ENCODE measurements around the gene SH3BGRL. TPM values are rescaled to one million over a fixed set of nuclear protein-coding genes. Genes with fewer than 3 reads are reported as not detected.

SH3BGRL gene
- total RNA-seq (2021; ENCODE audit: unreplicated experiment) = 93.2 TPM
- 62.3 TPM for polyA plus RNA-seq (2012; ENCODE audit: insufficient read length)
- percentile 71 among the genes with signal in this experiment for Bru-seq, nascent RNA
- percentile 61 among the genes with signal in this experiment for BruChase-seq, experiment 1, labeled RNA remaining after a 2-hour chase
- percentile 63 among the genes with signal in this experiment for BruChase-seq, experiment 2, labeled RNA remaining after a 6-hour chase
- long read RNA-seq, transcript SH3BGRL-201 (4 exons, 1,923 nt) = major isoform, 154 of 196 reads
- long read RNA-seq, partial matches to known transcripts = 6 of 196 reads
- long read RNA-seq, other reads (novel, unspliced or antisense) = 35 of 196 reads

- in situ Hi-C loops (cut with HindIII; ENCODE audit: low pct_unique_long_range_greater_than_20kb, low sequenced_read_pairs) (no loop called here), intact Hi-C loops (cut with micrococcal nuclease; ENCODE audit: unreplicated experiment) (no loop called here)
- no peaks in the 10 kb centered on the region for H3K36me3 ChIP-seq (ENCODE audit: control insufficient read depth, insufficient read depth, low read length)
- ATAC-seq (peak; percentile 100), DNase-seq (ENCODE audit: low read depth, low spot score) (peak; percentile 50)
- 0 out of 2 replicates have a peak, but pooled peaks have one; percentile 22 for TF ChIP-seq SIN3A (IDR thresholded peaks at IDR 0.05; ENCODE audit: borderline replicate concordance, insufficient read depth, low read depth, low read length)
- TF ChIP-seq, protein P1, sequence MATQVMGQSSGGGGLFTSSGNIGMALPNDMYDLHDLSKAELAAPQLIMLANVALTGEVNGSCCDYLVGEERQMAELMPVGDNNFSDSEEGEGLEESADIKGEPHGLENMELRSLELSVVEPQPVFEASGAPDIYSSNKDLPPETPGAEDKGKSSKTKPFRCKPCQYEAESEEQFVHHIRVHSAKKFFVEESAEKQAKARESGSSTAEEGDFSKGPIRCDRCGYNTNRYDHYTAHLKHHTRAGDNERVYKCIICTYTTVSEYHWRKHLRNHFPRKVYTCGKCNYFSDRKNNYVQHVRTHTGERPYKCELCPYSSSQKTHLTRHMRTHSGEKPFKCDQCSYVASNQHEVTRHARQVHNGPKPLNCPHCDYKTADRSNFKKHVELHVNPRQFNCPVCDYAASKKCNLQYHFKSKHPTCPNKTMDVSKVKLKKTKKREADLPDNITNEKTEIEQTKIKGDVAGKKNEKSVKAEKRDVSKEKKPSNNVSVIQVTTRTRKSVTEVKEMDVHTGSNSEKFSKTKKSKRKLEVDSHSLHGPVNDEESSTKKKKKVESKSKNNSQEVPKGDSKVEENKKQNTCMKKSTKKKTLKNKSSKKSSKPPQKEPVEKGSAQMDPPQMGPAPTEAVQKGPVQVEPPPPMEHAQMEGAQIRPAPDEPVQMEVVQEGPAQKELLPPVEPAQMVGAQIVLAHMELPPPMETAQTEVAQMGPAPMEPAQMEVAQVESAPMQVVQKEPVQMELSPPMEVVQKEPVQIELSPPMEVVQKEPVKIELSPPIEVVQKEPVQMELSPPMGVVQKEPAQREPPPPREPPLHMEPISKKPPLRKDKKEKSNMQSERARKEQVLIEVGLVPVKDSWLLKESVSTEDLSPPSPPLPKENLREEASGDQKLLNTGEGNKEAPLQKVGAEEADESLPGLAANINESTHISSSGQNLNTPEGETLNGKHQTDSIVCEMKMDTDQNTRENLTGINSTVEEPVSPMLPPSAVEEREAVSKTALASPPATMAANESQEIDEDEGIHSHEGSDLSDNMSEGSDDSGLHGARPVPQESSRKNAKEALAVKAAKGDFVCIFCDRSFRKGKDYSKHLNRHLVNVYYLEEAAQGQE (IDR thresholded peaks at IDR 0.05; ENCODE audit: insufficient read depth in 1 of 2, low read depth in 2 of 2, low read length in 1 of 2) = no peak
- TF ChIP-seq TCF7L2 (IDR thresholded peaks at IDR 0.05; ENCODE audit: low read depth, low read length) = no peak
- TF ChIP-seq CTCF (IDR thresholded peaks at IDR 0.05) = no peak
- TF ChIP-seq POLR2AphosphoS5 (IDR thresholded peaks at IDR 0.05; ENCODE audit: low read depth, low read length) = peak; percentile 59
- no TSS peak for BruUV-seq (replicated peaks)
- peak within 1 kb of the TSS; percentile 96 for H3K27ac ChIP-seq (ENCODE audit: low read length)
- H3K27me3 ChIP-seq (ENCODE audit: control insufficient read depth, insufficient read depth, low read length) = no peaks in the 10 kb centered on the region
- peaks cover 2% of the 10 kb centered on the region; the same call in 1 of the 2 replicates for H3K4me1 ChIP-seq (ENCODE audit: control insufficient read depth, insufficient read depth, low read length)
- CTCF ChIA-PET = interaction anchor here (0.6 kb wide), 1 partner anchor 81 kb away, joined by 3 read pairs; no protein-coding TSS in a partner anchor
- H3K9me3 ChIP-seq (ENCODE audit: control insufficient read depth, insufficient read depth, low read depth, low read length) = no peaks in the 10 kb centered on the region
- H3K4me3 ChIP-seq (ENCODE audit: low read depth in 2 of 2, low read length in 2 of 2) = peak within 1 kb of the TSS; percentile 77 to 85
- POLR2A ChIA-PET = no interaction called here
Observed at GRCh38 chrX:81201671-81202455, at the start of gene SH3BGRL, which contains the start of gene HMGN5. SH3BGRL (plus strand) TSS chrX:81202102; CDS start chrX:81202201, 99 bp downstream. HMGN5 (minus strand) TSS chrX:81201913; CDS start chrX:81121549, 80,364 bp downstream.

DNA sequence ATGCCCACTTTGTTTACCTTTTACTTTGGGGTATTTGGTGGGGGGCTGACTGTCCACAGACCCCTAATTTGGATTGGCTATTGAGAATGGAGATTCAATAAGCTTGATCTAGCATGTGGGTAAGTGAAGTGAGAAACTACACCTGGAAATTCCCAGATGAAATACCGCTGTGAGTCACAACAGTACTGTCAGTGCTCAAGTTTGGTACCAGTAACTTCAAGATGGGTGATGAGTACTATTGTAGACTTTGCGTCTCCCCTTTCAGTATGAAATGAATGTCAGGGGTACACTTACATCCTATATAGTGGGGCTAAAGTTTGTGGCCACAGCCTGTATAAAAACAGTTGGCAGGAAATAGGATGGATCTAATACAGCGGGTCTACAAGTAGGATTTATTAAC, 33.5 kb upstream of the SH3BGRL start:
- Histone ChIP-seq H3K9me3 (ENCODE audit: control insufficient read depth, insufficient read depth, low read depth, low read length) (no peaks in the 10 kb centered on the region), H3K4me3 (ENCODE audit: low read depth in 2 of 2, low read length in 2 of 2) (no peak overlapping the region), H3K27ac (ENCODE audit: low read length) (no peak overlapping the region), H3K36me3 (ENCODE audit: control insufficient read depth, insufficient read depth, low read length) (no peaks in the 10 kb centered on the region), H3K4me1 (ENCODE audit: control insufficient read depth, insufficient read depth, low read length) (no peaks in the 10 kb centered on the region), H3K27me3 (ENCODE audit: control insufficient read depth, insufficient read depth, low read length) (no peaks in the 10 kb centered on the region)
- ChIA-PET CTCF (no interaction called here), POLR2A (no interaction called here)
- intact Hi-C loops (cut with micrococcal nuclease; ENCODE audit: unreplicated experiment) = no loop called here
- DNase-seq (ENCODE audit: low read depth, low spot score) (no peak), ATAC-seq (no peak)
- in situ Hi-C loops (cut with HindIII; ENCODE audit: low pct_unique_long_range_greater_than_20kb, low sequenced_read_pairs) = no loop called here
- BruUV-seq (replicated peaks) = no TSS peak
- TF ChIP-seq POLR2AphosphoS5 (IDR thresholded peaks at IDR 0.05; ENCODE audit: low read depth, low read length) = no peak
- TF ChIP-seq TCF7L2 (IDR thresholded peaks at IDR 0.05; ENCODE audit: low read depth, low read length) = no peak

Measured in Panc1 (cell line).